Measurements from ENCODE around the gene SMIM44. TPM values are rescaled to one million over a fixed set of nuclear protein-coding genes. Genes with fewer than 3 reads are reported as not detected.

Gene SMIM44
- total RNA-seq, 2 experiments from 2014 or later: not detected

DNA sequence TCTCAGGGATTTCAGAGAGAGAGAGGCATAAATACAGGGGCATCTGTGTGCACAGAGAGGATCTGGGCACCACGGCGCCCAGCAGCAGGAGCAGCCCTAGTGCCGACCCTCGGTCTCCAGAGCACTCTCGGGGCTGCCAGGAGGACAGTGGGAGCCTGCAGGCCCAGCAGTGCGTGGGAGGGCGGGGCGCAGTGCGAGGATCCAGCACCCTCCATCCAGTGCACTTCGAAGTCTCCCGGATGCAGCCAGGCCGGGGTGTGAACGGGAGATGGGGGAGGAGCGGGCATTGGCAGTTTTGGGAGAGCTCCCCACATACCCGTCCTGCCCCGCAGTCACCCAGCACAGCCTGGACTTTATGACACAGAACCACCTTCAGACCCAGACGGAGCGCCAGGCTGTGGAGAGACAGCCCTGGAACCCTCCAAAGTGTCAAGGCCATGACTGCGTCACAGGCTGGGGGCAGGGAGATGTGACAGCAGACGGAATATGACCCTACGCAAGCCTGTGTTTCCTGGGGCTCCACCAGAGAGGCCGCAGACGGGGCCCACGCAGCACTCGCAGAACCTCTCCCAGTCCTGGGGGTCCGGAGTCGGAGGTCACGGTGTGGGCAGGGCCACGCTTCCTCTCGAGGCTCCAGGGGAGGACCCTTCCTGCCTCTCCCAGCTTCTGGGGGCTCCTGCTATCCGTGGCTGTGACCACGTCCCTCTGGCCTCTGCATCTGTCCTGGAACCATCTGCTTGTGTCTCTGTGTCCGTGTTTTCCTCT is 41.0 kb upstream of the SMIM44 start:
- Mint-ChIP-seq H3K36me3 (ENCODE audit: low read depth) (peaks cover 12% of the 10 kb centered on the region), H3K4me1 (ENCODE audit: low read depth) (peaks cover 9% of the 10 kb centered on the region), H3K4me3 (no peak overlapping the region), H3K27ac (no peak overlapping the region), H3K27me3 (ENCODE audit: low read depth) (no peaks in the 10 kb centered on the region), H3K9me3 (no peaks in the 10 kb centered on the region)
- CTCF ChIA-PET: no interaction called here
- DNase-seq: no peak
- intact Hi-C loops (cut with micrococcal nuclease): no loop called here

DNA sequence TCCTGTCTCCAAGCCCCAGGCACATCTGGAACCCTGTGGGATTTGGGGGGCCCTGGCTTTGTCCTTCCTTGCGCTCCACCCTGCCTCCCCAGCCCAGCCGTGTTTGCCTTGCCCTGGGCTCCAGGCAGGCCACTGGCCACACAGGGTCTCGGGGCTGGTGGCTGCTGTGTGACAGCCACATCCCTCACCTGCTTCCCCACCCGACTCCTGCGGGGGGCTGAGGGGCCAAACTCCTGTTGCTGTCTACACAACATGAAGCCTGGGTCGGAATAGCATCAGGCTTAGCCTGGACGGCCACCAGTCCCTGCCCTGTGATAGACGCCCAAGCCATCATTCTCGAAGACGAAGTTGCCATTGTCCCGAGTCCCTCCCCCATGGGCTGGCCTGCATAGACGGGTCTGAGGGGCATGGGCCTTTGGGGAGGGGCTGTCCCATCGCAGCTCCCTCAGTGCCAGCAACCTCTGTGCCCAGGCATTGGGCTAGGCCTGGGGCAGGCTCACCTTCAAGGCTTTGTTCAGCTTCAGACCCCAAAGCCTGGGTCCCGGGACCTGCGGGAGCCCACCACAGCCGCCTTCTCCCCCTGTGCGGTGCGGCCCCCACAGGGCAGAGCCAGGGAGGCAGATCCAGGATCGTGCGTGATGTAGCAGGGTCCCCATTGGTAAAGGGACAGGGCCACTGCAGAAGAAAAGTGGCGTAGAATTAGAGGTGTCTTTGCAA is 40.3 kb upstream of the SMIM44 start:
- H3K4me3 Mint-ChIP-seq: no peak overlapping the region
- peaks cover 9% of the 10 kb centered on the region for H3K4me1 Mint-ChIP-seq (ENCODE audit: low read depth)
- CTCF ChIA-PET: no interaction called here
- intact Hi-C loops (cut with micrococcal nuclease): no loop called here
- peaks cover 12% of the 10 kb centered on the region for H3K36me3 Mint-ChIP-seq (ENCODE audit: low read depth)
- no peak for DNase-seq
- no peaks in the 10 kb centered on the region for H3K9me3 Mint-ChIP-seq
- no peak overlapping the region for H3K27ac Mint-ChIP-seq
- no peaks in the 10 kb centered on the region for H3K27me3 Mint-ChIP-seq (ENCODE audit: low read depth)

DNA sequence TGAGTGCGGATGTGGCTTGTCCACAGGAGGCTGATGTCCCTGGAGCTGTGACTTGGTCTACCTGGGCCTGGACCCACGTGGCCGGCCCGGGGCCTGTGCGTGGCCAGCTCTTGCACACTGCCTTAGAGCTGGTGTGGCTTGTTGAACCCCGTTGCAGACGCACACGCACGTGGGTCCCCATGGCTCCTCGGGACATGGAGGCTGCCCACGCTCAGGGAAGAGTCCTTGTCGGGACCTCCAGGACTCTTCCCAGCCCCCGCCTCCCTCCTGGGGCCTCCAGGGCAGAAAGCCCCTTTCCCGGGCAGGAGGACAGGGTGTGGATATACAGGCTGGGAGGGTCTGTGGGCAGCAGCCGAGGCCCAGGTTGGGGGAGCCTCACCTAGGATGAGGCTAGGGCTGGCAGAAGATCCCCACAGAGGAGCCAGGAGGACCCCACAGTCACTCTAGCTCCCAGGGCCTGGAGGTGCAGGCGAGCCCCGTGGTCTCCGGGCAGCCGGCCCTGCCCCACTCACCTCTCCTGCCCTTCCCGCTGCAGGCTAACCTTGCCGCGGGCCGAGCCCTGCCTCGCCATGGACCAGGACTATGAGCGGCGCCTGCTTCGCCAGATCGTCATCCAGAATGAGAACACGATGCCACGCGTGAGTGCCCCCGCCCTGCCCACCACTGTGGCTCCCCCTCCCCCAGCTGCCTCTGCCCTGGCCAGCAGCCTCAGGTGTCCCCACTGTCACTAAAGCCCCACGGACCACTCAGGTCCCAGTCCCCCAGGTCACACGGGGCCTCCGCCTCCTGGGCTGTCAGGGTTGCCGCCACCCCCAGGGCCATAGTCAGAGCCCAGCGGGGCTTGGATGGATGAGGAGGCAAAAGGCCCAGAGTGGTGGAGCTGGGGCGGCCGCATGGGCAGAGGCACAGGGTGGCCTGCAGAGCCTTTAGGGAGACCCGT is 39.5 kb upstream of the SMIM44 start:
- CTCF ChIA-PET: no interaction called here
- Mint-ChIP-seq H3K4me3 (no peak overlapping the region), H3K36me3 (ENCODE audit: low read depth) (peaks cover 12% of the 10 kb centered on the region), H3K27ac (peak overlapping the region; percentile 65), H3K9me3 (no peaks in the 10 kb centered on the region), H3K4me1 (ENCODE audit: low read depth) (peaks cover 13% of the 10 kb centered on the region), H3K27me3 (ENCODE audit: low read depth) (no peaks in the 10 kb centered on the region)
- no peak for DNase-seq
- intact Hi-C loops (cut with micrococcal nuclease): no loop called here

DNA sequence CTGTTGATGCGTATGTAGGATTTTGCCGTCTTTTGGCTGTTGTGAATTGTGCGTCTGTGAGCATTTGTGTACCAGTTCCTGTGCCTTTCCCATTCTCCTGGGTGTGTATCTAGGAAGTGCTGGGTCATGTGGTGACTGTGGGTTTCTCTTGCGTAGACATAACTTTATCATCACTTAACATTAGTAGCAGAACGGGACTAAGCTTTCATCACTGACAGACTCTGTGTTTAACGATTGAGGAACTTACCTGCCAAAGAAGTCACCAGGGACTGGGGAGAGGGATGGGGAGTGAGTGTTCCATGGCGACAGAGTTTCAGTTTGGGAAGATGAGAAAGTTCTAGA is 37.8 kb upstream of the SMIM44 start:
- Mint-ChIP-seq H3K9me3 (no peaks in the 10 kb centered on the region), H3K4me1 (ENCODE audit: low read depth) (peaks cover 26% of the 10 kb centered on the region), H3K4me3 (no peak overlapping the region), H3K27me3 (ENCODE audit: low read depth) (no peaks in the 10 kb centered on the region), H3K36me3 (ENCODE audit: low read depth) (peaks cover 8% of the 10 kb centered on the region), H3K27ac (no peak overlapping the region)
- CTCF ChIA-PET: interaction anchor here (0.6 to 0.8 kb wide), 2 partner anchors 28 to 35 kb away, joined by 5 to 6 read pairs; no protein-coding TSS in a partner anchor
- intact Hi-C loops (cut with micrococcal nuclease): no loop called here
- DNase-seq: no peak

DNA sequence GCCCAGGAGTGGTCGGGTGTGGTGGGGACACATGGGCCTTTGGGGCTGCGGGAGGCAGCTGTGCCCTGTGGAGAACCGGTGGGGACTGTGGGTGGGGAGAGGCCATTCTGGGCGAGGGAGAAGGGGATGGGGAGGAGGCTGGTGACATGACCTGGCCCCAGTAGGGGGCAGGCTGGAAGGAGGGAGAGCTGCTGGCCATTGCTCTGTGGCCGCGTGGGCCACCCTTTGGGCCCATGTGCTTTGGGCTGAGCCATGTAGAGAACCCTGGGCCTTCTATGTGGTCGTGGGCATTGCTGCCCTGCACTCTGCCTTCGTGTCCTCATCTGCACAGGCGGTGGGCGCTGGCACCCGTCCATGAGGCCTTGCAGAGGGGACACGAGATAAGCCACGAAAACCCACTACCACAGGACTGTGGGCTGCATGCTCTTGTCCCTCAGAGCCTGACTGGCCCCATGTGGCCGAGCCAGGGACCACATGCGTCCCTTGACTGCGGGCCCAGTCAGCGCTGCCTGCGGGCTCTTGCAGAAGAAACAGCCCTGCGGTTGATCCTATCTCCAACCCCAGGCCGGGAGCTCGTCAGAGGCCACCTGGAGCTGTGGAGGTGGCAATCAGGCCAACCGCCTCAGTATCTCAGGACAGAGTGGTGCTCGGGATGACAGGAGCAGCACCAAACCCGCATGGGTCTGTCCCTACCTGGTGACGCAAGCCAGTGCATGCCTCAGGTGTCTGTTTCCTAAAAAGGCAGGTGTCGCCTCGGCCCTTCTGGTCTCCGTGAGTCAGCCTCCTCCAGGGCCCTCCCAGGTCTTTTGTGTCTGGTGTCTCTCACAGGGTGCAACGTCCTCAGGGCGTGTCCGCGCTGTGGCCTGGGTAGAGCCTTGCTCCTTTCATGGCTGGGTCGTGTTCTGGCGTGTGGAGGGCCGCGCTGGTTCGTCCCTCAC is 37.2 kb upstream of the SMIM44 start:
- H3K27ac Mint-ChIP-seq: no peak overlapping the region
- H3K4me3 Mint-ChIP-seq: no peak overlapping the region
- no peaks in the 10 kb centered on the region for H3K9me3 Mint-ChIP-seq
- DNase-seq: no peak
- H3K36me3 Mint-ChIP-seq (ENCODE audit: low read depth): peaks cover 8% of the 10 kb centered on the region
- H3K4me1 Mint-ChIP-seq (ENCODE audit: low read depth): peaks cover 30% of the 10 kb centered on the region
- intact Hi-C loops (cut with micrococcal nuclease): no loop called here
- CTCF ChIA-PET: no interaction called here
- H3K27me3 Mint-ChIP-seq (ENCODE audit: low read depth): no peaks in the 10 kb centered on the region

DNA sequence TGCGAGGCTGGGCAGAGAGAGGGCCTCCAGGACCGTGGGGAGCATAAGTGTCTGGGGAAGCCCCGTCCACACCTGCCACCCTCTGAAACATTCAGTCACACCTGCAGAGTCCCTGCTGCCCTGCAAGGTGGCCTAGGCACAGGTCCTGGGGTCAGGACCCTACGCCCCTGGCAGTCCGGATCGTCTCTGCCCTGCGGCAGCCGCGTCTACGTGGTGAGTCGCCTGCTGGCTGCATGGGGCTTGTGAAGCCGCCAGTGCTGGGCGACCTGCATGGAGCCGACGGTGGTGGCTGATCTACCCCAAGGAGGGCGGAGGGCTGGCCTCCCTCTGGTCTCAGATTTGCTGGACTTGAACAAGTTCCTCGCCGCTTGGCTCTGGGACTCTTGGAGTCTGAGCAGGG is 35.9 kb upstream of the SMIM44 start:
- Mint-ChIP-seq H3K27ac (no peak overlapping the region), H3K4me1 (ENCODE audit: low read depth) (peaks cover 37% of the 10 kb centered on the region), H3K9me3 (no peaks in the 10 kb centered on the region), H3K27me3 (ENCODE audit: low read depth) (no peaks in the 10 kb centered on the region), H3K4me3 (no peak overlapping the region), H3K36me3 (ENCODE audit: low read depth) (peaks cover 7% of the 10 kb centered on the region)
- no peak for DNase-seq
- CTCF ChIA-PET: interaction anchor here (0.6 kb wide), 1 partner anchor 178 kb away, joined by 3 read pairs; no protein-coding TSS in a partner anchor
- intact Hi-C loops (cut with micrococcal nuclease): no loop called here

DNA sequence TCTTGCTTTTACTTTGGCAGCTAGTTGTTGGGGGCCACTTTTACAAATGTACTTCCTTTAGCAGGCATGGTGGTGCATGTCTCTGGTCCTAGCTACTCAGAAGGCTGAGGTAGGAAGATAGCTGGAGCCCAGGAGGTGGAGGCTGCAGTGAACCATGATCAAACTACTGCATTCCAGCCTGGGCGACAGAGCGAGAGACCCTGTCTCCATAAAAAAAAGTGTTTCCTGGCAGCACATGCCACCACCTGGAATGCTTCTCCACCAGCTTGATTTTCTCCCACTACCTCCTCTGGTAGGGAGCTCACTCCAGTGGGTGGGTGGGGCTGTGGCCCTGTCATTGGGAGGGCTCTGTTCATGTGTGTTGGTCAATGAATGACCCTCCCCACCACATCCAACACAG is 35.4 kb upstream of the SMIM44 start:
- H3K27me3 Mint-ChIP-seq (ENCODE audit: low read depth): no peaks in the 10 kb centered on the region
- H3K36me3 Mint-ChIP-seq (ENCODE audit: low read depth): peaks cover 6% of the 10 kb centered on the region
- H3K4me3 Mint-ChIP-seq: no peak overlapping the region
- H3K4me1 Mint-ChIP-seq (ENCODE audit: low read depth): peaks cover 37% of the 10 kb centered on the region
- H3K27ac Mint-ChIP-seq: no peak overlapping the region
- DNase-seq: no peak
- H3K9me3 Mint-ChIP-seq: no peaks in the 10 kb centered on the region
- intact Hi-C loops (cut with micrococcal nuclease): no loop called here
- CTCF ChIA-PET: interaction anchor here (0.6 to 1.2 kb wide), 2 partner anchors 14 to 178 kb away, joined by 3 read pairs; no protein-coding TSS in a partner anchor

DNA sequence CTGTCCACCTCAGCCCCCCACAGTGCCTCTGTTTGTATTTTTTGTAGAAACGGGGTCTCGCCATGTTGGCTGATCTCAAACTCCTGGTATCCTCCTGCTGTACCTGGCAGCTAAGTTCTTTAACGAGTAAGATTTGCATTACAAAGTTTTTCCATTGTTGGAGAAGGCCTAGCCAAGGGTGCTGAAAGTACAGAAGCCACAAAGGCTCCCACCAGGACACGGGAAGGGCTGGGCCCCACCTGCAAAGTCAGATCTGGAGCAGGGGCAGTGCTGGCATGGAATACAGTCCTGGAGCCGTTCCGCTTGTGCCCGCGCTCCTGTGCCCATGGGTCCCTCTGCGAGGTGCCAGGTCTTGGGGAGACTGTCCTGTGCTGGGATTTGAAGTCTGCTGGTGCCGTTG is 35.0 kb upstream of the SMIM44 start:
- no peak for DNase-seq
- Mint-ChIP-seq H3K4me1 (ENCODE audit: low read depth) (peaks cover 37% of the 10 kb centered on the region), H3K4me3 (no peak overlapping the region), H3K27ac (no peak overlapping the region), H3K36me3 (ENCODE audit: low read depth) (peaks cover 6% of the 10 kb centered on the region), H3K9me3 (no peaks in the 10 kb centered on the region), H3K27me3 (ENCODE audit: low read depth) (no peaks in the 10 kb centered on the region)
- intact Hi-C loops (cut with micrococcal nuclease): no loop called here
- CTCF ChIA-PET: interaction anchor here (0.6 to 1.2 kb wide), 2 partner anchors 13 to 179 kb away, joined by 3 read pairs; no protein-coding TSS in a partner anchor

DNA sequence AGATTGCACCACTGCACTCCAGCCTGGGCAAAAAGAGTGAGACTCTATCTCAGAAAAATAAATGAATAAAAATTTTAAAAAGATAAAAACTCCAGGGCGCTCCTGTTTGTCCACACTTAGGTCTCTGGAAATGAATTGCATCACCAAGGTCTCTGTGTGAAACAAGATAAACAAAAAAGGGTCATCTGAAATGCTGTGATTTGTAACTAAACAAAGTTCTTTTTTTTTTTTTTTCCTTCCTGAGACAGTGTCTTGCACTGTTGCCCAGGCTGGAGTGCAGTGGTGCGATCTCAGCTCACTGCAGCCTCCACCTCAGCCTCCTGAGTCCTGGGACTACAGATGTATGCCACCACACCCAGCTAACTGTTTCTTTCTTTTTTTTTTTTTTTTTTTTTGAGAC is 34.4 kb upstream of the SMIM44 start:
- H3K4me1 Mint-ChIP-seq (ENCODE audit: low read depth): peaks cover 38% of the 10 kb centered on the region
- intact Hi-C loops (cut with micrococcal nuclease): no loop called here

DNA sequence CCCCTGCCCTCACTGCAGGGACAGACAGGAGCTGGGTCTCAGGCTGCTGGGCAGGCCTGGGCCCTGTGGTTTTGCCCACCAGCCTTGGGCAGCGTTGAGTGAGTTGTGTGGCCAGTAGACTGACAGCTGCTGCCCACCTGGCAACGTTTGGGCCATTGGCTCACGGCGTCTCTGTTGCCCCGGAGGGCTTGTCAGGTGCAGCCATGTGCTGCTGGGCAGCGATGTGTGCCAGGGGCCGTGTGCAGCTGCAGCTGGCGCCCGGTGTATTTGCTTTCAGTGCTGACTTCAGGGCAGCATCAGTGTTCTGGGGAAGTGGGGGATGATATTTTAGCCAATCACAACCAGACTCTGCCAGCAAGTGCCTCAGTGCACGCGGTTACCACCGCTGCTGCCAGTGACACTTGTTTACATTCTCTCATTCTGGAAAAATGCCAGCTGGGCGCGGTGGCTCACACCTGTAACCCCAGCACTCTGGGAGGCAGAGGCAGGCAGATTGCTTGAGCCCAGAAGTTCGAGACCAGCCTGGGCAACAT is 33.5 kb upstream of the SMIM44 start:
- Mint-ChIP-seq H3K4me1 (ENCODE audit: low read depth) (peaks cover 41% of the 10 kb centered on the region), H3K27ac (no peak overlapping the region), H3K36me3 (ENCODE audit: low read depth) (peaks cover 4% of the 10 kb centered on the region), H3K9me3 (no peaks in the 10 kb centered on the region), H3K27me3 (ENCODE audit: low read depth) (no peaks in the 10 kb centered on the region), H3K4me3 (no peak overlapping the region)
- DNase-seq: peak; percentile 29
- CTCF ChIA-PET: no interaction called here
- intact Hi-C loops (cut with micrococcal nuclease): no loop called here

More for the DNA sequence above, 34.4 kb upstream of the SMIM44 start:
- Mint-ChIP-seq H3K9me3 (no peaks in the 10 kb centered on the region), H3K27ac (no peak overlapping the region), H3K27me3 (ENCODE audit: low read depth) (no peaks in the 10 kb centered on the region), H3K36me3 (ENCODE audit: low read depth) (peaks cover 6% of the 10 kb centered on the region), H3K4me3 (no peak overlapping the region)
- CTCF ChIA-PET: interaction anchor here (0.7 to 1.2 kb wide), 2 partner anchors 13 to 649 kb away, joined by 3 to 4 read pairs; no protein-coding TSS in a partner anchor
- DNase-seq: no peak

DNA sequence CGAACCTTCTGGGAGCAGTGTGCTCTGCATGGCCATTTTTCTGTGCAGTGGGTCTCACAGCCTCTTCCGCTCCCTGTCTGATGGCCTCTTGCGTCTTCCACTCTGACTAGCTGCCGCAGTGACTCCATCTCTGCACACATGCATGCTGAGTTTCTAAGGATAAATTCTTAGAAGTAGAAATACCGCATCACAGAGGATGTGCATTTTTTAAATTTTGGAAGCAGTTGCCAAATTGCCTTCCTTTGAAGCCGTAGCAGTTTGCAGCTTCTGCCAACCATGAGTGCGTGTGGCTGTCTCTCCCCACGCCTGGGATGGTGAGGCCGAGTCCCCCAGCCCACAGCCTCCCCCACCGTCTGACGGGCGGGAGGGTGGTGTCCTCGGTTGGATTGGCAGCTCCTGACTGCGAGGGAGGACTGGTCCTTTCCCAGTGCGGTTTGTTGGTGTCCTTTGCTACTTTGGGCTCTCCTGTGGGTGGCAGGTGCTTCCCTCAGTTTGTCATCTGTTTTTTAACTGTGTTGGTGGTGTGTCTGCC is 32.7 kb upstream of the SMIM44 start:
- Mint-ChIP-seq H3K4me1 (ENCODE audit: low read depth) (peaks cover 40% of the 10 kb centered on the region), H3K9me3 (no peaks in the 10 kb centered on the region), H3K27ac (no peak overlapping the region), H3K36me3 (ENCODE audit: low read depth) (peaks cover 1% of the 10 kb centered on the region), H3K4me3 (no peak overlapping the region), H3K27me3 (ENCODE audit: low read depth) (no peaks in the 10 kb centered on the region)
- intact Hi-C loops (cut with micrococcal nuclease): no loop called here
- CTCF ChIA-PET: no interaction called here
- no peak for DNase-seq

All from activated naive CD4-positive, alpha-beta T cell treated with anti-CD3 and anti-CD28 coated beads for 36 hours (primary cell).